HFFc6 (cell line): ENCODE results near the gene MRPS6. TPM values are rescaled to one million over a fixed set of nuclear protein-coding genes. Genes with fewer than 3 reads are reported as not detected.

Experiments
- DNase-seq: peaks from one replicate; pipeline ENCODE4 v3.0.0-alpha.2; 2018
- H3K27ac Mint-ChIP-seq: 2 replicates; pipeline ENCODE4 v1.8.0; 2020; ENCODE audit warnings: mild to moderate bottlenecking, mixed read lengths
- H3K27me3 Mint-ChIP-seq: 2 replicates; pipeline ENCODE4 v1.8.0; 2021; ENCODE audit warnings: mild to moderate bottlenecking, moderate library complexity, mixed read lengths; ENCODE audit not compliant: insufficient read depth
- H3K36me3 Mint-ChIP-seq: 2 replicates; pipeline ENCODE4 v1.8.0; 2021; ENCODE audit warnings: low read depth, mixed read lengths
- H3K4me1 Mint-ChIP-seq: 2 replicates; pipeline ENCODE4 v1.8.0; 2020; ENCODE audit warnings: low read depth, mixed read lengths
- H3K4me3 Mint-ChIP-seq: 2 replicates; pipeline ENCODE4 v1.8.0; 2020; ENCODE audit warnings: mild to moderate bottlenecking, moderate library complexity, mixed read lengths
- H3K9me3 Mint-ChIP-seq: 2 replicates; pipeline ENCODE4 v1.8.0; 2020; ENCODE audit warnings: mild to moderate bottlenecking, mixed read lengths
- CTCF ChIP-seq: fragments of 200-600 bp; sonication (generic); IDR thresholded peaks from 2 replicates; pipeline ENCODE4 v1.5.0; 2021; ENCODE audit warnings: antibody characterized with exemption, mild to moderate bottlenecking
- total RNA-seq, 6 experiments: library from RNA; stranded (reverse); fragmentation: NEBNext Ultra II Directional; extraction: Animal tissue kit (Norgen Biotek cat#: 25700); gene quantifications; 2 replicates in 1 of 6; 3 replicates in 5 of 6; pipeline ENCODE4 v1.2.3, GENCODE V29; 2021

Gene MRPS6
- total RNA-seq, 6 experiments from 2014 or later = 57.1 to 89.6 (median 62.8) TPM

GRCh38 chr21:34112316-34113033, 39.1 kb downstream of the MRPS6 start:
- no peak for DNase-seq
- H3K27ac Mint-ChIP-seq = no peak overlapping the region
- H3K4me1 Mint-ChIP-seq = peaks cover 20% of the 10 kb centered on the region
- no peak for TF ChIP-seq CTCF
- peaks cover 22% of the 10 kb centered on the region for H3K36me3 Mint-ChIP-seq
- no peak overlapping the region for H3K4me3 Mint-ChIP-seq
- no peaks in the 10 kb centered on the region for H3K9me3 Mint-ChIP-seq
- H3K27me3 Mint-ChIP-seq = no peaks in the 10 kb centered on the region; the same call in none of the 2 replicates

GRCh38 chr21:34113842-34114241, 40.5 kb downstream of the MRPS6 start:
- TF ChIP-seq CTCF = no peak
- peaks cover 22% of the 10 kb centered on the region for H3K36me3 Mint-ChIP-seq
- no peaks in the 10 kb centered on the region; the same call in none of the 2 replicates for H3K27me3 Mint-ChIP-seq
- no peaks in the 10 kb centered on the region for H3K9me3 Mint-ChIP-seq
- no peak overlapping the region for H3K4me3 Mint-ChIP-seq
- H3K27ac Mint-ChIP-seq = peak overlapping the region; percentile 10; the same call in 1 of the 2 replicates
- H3K4me1 Mint-ChIP-seq = peaks cover 20% of the 10 kb centered on the region
- DNase-seq = no peak

- Mint-ChIP-seq H3K4me3 (no peak overlapping the region), H3K36me3 (peaks cover 22% of the 10 kb centered on the region), H3K4me1 (peaks cover 20% of the 10 kb centered on the region), H3K9me3 (no peaks in the 10 kb centered on the region), H3K27me3 (no peaks in the 10 kb centered on the region; the same call in none of the 2 replicates), H3K27ac (no peak overlapping the region)
- DNase-seq = no peak
- no peak for TF ChIP-seq CTCF
These were observed 41.8 kb downstream of the MRPS6 start for GRCh38 chr21:34115160-34115559.

GRCh38 chr21:34116569-34116968, 43.2 kb downstream of the MRPS6 start:
- peaks cover 20% of the 10 kb centered on the region for H3K36me3 Mint-ChIP-seq
- H3K9me3 Mint-ChIP-seq = no peaks in the 10 kb centered on the region
- H3K4me1 Mint-ChIP-seq = peaks cover 20% of the 10 kb centered on the region
- H3K4me3 Mint-ChIP-seq = no peak overlapping the region
- no peak for TF ChIP-seq CTCF
- no peaks in the 10 kb centered on the region; the same call in none of the 2 replicates for H3K27me3 Mint-ChIP-seq
- H3K27ac Mint-ChIP-seq = no peak overlapping the region
- DNase-seq = no peak

- H3K4me1 Mint-ChIP-seq = peaks cover 13% of the 10 kb centered on the region
- no peaks in the 10 kb centered on the region for H3K27me3 Mint-ChIP-seq
- no peak for DNase-seq
- H3K36me3 Mint-ChIP-seq = peaks cover 28% of the 10 kb centered on the region
- no peak overlapping the region for H3K4me3 Mint-ChIP-seq
- no peak for TF ChIP-seq CTCF
- H3K9me3 Mint-ChIP-seq = no peaks in the 10 kb centered on the region
- H3K27ac Mint-ChIP-seq = no peak overlapping the region
These were observed 47.5 kb downstream of the MRPS6 start for GRCh38 chr21:34120867-34121266.
